ENCODE results near the gene AMH.

Gene AMH

GRCh38 chr19:2255112-2255845, 6.2 kb downstream of the AMH start:
- no peak for DNase-seq
- no peaks in the 10 kb centered on the region for H3K36me3 ChIP-seq (ENCODE audit: control insufficient read depth, insufficient read depth, low read length)
- peaks cover 18% of the 10 kb centered on the region for H3K27me3 ChIP-seq (replicated peaks; ENCODE audit: control insufficient read depth, insufficient read depth, low read length, poor library complexity, severe bottlenecking)
- no peak overlapping the region for H3K27ac ChIP-seq (ENCODE audit: insufficient read depth, low read length, poor library complexity, severe bottlenecking)
- peaks cover 52% of the 10 kb centered on the region for H3K4me1 ChIP-seq (ENCODE audit: control insufficient read depth, insufficient read depth, low read length, poor library complexity, severe bottlenecking)
- H3K4me3 ChIP-seq (ENCODE audit: insufficient read depth, low read depth, low read length, poor library complexity, severe bottlenecking), result no peak overlapping the region
- H3K9me3 ChIP-seq (ENCODE audit: control insufficient read depth, low read length), result no peaks in the 10 kb centered on the region

- Histone ChIP-seq H3K9me3 (ENCODE audit: control insufficient read depth, low read length) (no peaks in the 10 kb centered on the region), H3K4me1 (ENCODE audit: control insufficient read depth, insufficient read depth, low read length, poor library complexity, severe bottlenecking) (peaks cover 47% of the 10 kb centered on the region), H3K27ac (ENCODE audit: insufficient read depth, low read length, poor library complexity, severe bottlenecking) (no peak within 1 kb of the TSS), H3K27me3 (replicated peaks; ENCODE audit: control insufficient read depth, insufficient read depth, low read length, poor library complexity, severe bottlenecking) (peaks cover 9% of the 10 kb centered on the region), H3K36me3 (ENCODE audit: control insufficient read depth, insufficient read depth, low read length) (no peaks in the 10 kb centered on the region), H3K4me3 (ENCODE audit: insufficient read depth, low read depth, low read length, poor library complexity, severe bottlenecking) (no peak within 1 kb of the TSS)
- DNase-seq, result no peak
These were observed 7.0 kb downstream of the AMH start, which contains the start of gene JSRP1 for GRCh38 chr19:2255982-2256685. TSS of gene JSRP1 (minus strand) at chr19:2256417. CDS start at chr19:2255314, 1,103 bp downstream.

- Histone ChIP-seq H3K36me3 (ENCODE audit: control insufficient read depth, insufficient read depth, low read length) (no peaks in the 10 kb centered on the region), H3K27ac (ENCODE audit: insufficient read depth, low read length, poor library complexity, severe bottlenecking) (no peak overlapping the region), H3K9me3 (ENCODE audit: control insufficient read depth, low read length) (no peaks in the 10 kb centered on the region), H3K4me3 (ENCODE audit: insufficient read depth, low read depth, low read length, poor library complexity, severe bottlenecking) (no peak overlapping the region), H3K27me3 (replicated peaks; ENCODE audit: control insufficient read depth, insufficient read depth, low read length, poor library complexity, severe bottlenecking) (no peaks in the 10 kb centered on the region), H3K4me1 (ENCODE audit: control insufficient read depth, insufficient read depth, low read length, poor library complexity, severe bottlenecking) (peaks cover 22% of the 10 kb centered on the region)
- no peak for DNase-seq
These were observed 10.2 kb downstream of the AMH start for GRCh38 chr19:2259336-2259735.

- no peak for DNase-seq
- Histone ChIP-seq H3K4me1 (ENCODE audit: control insufficient read depth, insufficient read depth, low read length, poor library complexity, severe bottlenecking) (peaks cover 22% of the 10 kb centered on the region), H3K36me3 (ENCODE audit: control insufficient read depth, insufficient read depth, low read length) (no peaks in the 10 kb centered on the region), H3K4me3 (ENCODE audit: insufficient read depth, low read depth, low read length, poor library complexity, severe bottlenecking) (no peak overlapping the region), H3K9me3 (ENCODE audit: control insufficient read depth, low read length) (no peaks in the 10 kb centered on the region), H3K27me3 (replicated peaks; ENCODE audit: control insufficient read depth, insufficient read depth, low read length, poor library complexity, severe bottlenecking) (no peaks in the 10 kb centered on the region), H3K27ac (ENCODE audit: insufficient read depth, low read length, poor library complexity, severe bottlenecking) (peak overlapping the region; percentile 32)
These were observed 11.2 kb downstream of the AMH start for GRCh38 chr19:2260341-2260805.

GRCh38 chr19:2261438-2262172, 12.5 kb downstream of the AMH start:
- Histone ChIP-seq H3K27ac (ENCODE audit: insufficient read depth, low read length, poor library complexity, severe bottlenecking) (no peak overlapping the region), H3K4me3 (ENCODE audit: insufficient read depth, low read depth, low read length, poor library complexity, severe bottlenecking) (no peak overlapping the region), H3K9me3 (ENCODE audit: control insufficient read depth, low read length) (no peaks in the 10 kb centered on the region), H3K27me3 (replicated peaks; ENCODE audit: control insufficient read depth, insufficient read depth, low read length, poor library complexity, severe bottlenecking) (no peaks in the 10 kb centered on the region), H3K36me3 (ENCODE audit: control insufficient read depth, insufficient read depth, low read length) (no peaks in the 10 kb centered on the region), H3K4me1 (ENCODE audit: control insufficient read depth, insufficient read depth, low read length, poor library complexity, severe bottlenecking) (peaks cover 22% of the 10 kb centered on the region)
- DNase-seq, result peak in 1 of 3 donors; percentile 46

- no peaks in the 10 kb centered on the region for H3K27me3 ChIP-seq (replicated peaks; ENCODE audit: control insufficient read depth, insufficient read depth, low read length, poor library complexity, severe bottlenecking)
- peaks cover 6% of the 10 kb centered on the region for H3K36me3 ChIP-seq (ENCODE audit: control insufficient read depth, insufficient read depth, low read length)
- DNase-seq, result no peak
- peaks cover under 1% of the 10 kb centered on the region for H3K4me1 ChIP-seq (ENCODE audit: control insufficient read depth, insufficient read depth, low read length, poor library complexity, severe bottlenecking)
- H3K4me3 ChIP-seq (ENCODE audit: insufficient read depth, low read depth, low read length, poor library complexity, severe bottlenecking), result no peak overlapping the region
- no peaks in the 10 kb centered on the region for H3K9me3 ChIP-seq (ENCODE audit: control insufficient read depth, low read length)
- H3K27ac ChIP-seq (ENCODE audit: insufficient read depth, low read length, poor library complexity, severe bottlenecking), result no peak overlapping the region
These were observed 17.3 kb downstream of the AMH start for GRCh38 chr19:2266183-2266993.

GRCh38 chr19:2268480-2268830, 19.3 kb downstream of the AMH start:
- no peak for DNase-seq
- peak overlapping the region; percentile 100 for H3K4me3 ChIP-seq (ENCODE audit: insufficient read depth, low read depth, low read length, poor library complexity, severe bottlenecking)
- no peak overlapping the region for H3K27ac ChIP-seq (ENCODE audit: insufficient read depth, low read length, poor library complexity, severe bottlenecking)
- H3K9me3 ChIP-seq (ENCODE audit: control insufficient read depth, low read length), result no peaks in the 10 kb centered on the region
- H3K36me3 ChIP-seq (ENCODE audit: control insufficient read depth, insufficient read depth, low read length), result peaks cover 18% of the 10 kb centered on the region
- no peaks in the 10 kb centered on the region for H3K27me3 ChIP-seq (replicated peaks; ENCODE audit: control insufficient read depth, insufficient read depth, low read length, poor library complexity, severe bottlenecking)
- H3K4me1 ChIP-seq (ENCODE audit: control insufficient read depth, insufficient read depth, low read length, poor library complexity, severe bottlenecking), result peaks cover 16% of the 10 kb centered on the region

- DNase-seq, result no peak
- Histone ChIP-seq H3K4me3 (ENCODE audit: insufficient read depth, low read depth, low read length, poor library complexity, severe bottlenecking) (peak overlapping the region; percentile 100), H3K4me1 (ENCODE audit: control insufficient read depth, insufficient read depth, low read length, poor library complexity, severe bottlenecking) (peaks cover 20% of the 10 kb centered on the region), H3K27me3 (replicated peaks; ENCODE audit: control insufficient read depth, insufficient read depth, low read length, poor library complexity, severe bottlenecking) (no peaks in the 10 kb centered on the region), H3K36me3 (ENCODE audit: control insufficient read depth, insufficient read depth, low read length) (peaks cover 18% of the 10 kb centered on the region), H3K27ac (ENCODE audit: insufficient read depth, low read length, poor library complexity, severe bottlenecking) (peak overlapping the region; percentile 62), H3K9me3 (ENCODE audit: control insufficient read depth, low read length) (no peaks in the 10 kb centered on the region)
These were observed 19.7 kb downstream of the AMH start for GRCh38 chr19:2268861-2269243.

GRCh38 chr19:2269244-2270156, 20.4 kb downstream of the AMH start:
- peak overlapping the region; percentile 100 for H3K4me3 ChIP-seq (ENCODE audit: insufficient read depth, low read depth, low read length, poor library complexity, severe bottlenecking)
- peaks cover 26% of the 10 kb centered on the region for H3K4me1 ChIP-seq (ENCODE audit: control insufficient read depth, insufficient read depth, low read length, poor library complexity, severe bottlenecking)

More at GRCh38 chr19:2269244-2270156, 20.4 kb downstream of the AMH start:
- Histone ChIP-seq H3K9me3 (ENCODE audit: control insufficient read depth, low read length) (no peaks in the 10 kb centered on the region), H3K36me3 (ENCODE audit: control insufficient read depth, insufficient read depth, low read length) (peaks cover 18% of the 10 kb centered on the region), H3K27me3 (replicated peaks; ENCODE audit: control insufficient read depth, insufficient read depth, low read length, poor library complexity, severe bottlenecking) (no peaks in the 10 kb centered on the region), H3K27ac (ENCODE audit: insufficient read depth, low read length, poor library complexity, severe bottlenecking) (peak overlapping the region; percentile 93)
- peak; percentile 97 to 99 (median 97) for DNase-seq
